Measurements from ENCODE around the gene CACNB4.

The CACNB4 gene

GRCh38 chr2:151914989-151915628 lies 183.7 kb downstream of the CACNB4 start:
- DNase-seq (ENCODE audit: low read depth) = no peak
- no peak overlapping the region for H3K4me3 ChIP-seq (ENCODE audit: low read length)
- TF ChIP-seq CTCF (conservative IDR thresholded peaks at IDR 0.05; ENCODE audit: low read length) = no peak

GRCh38 chr2:151908204-151908882 lies 190.5 kb downstream of the CACNB4 start:
- no peak for DNase-seq (ENCODE audit: low read depth)
- no peak overlapping the region for H3K4me3 ChIP-seq (ENCODE audit: low read length)
- TF ChIP-seq CTCF (conservative IDR thresholded peaks at IDR 0.05; ENCODE audit: low read length) = no peak

GRCh38 chr2:151907286-151908203 lies 191.3 kb downstream of the CACNB4 start:
- DNase-seq (ENCODE audit: low read depth) = no peak
- TF ChIP-seq CTCF (conservative IDR thresholded peaks at IDR 0.05; ENCODE audit: low read length) = no peak
- no peak overlapping the region for H3K4me3 ChIP-seq (ENCODE audit: low read length)

- no peak for DNase-seq (ENCODE audit: low read depth)
- no peak overlapping the region for H3K4me3 ChIP-seq (ENCODE audit: low read length)
- TF ChIP-seq CTCF (conservative IDR thresholded peaks at IDR 0.05; ENCODE audit: low read length) = no peak
Observed at GRCh38 chr2:151906633-151906998, 192.2 kb downstream of the CACNB4 start.

GRCh38 chr2:151905963-151906632 lies 192.7 kb downstream of the CACNB4 start:
- TF ChIP-seq CTCF (conservative IDR thresholded peaks at IDR 0.05; ENCODE audit: low read length) = no peak
- no peak overlapping the region for H3K4me3 ChIP-seq (ENCODE audit: low read length)
- DNase-seq (ENCODE audit: low read depth) = no peak

GRCh38 chr2:151904807-151905206 lies 194.0 kb downstream of the CACNB4 start:
- H3K4me3 ChIP-seq (ENCODE audit: low read length) = no peak overlapping the region
- no peak for TF ChIP-seq CTCF (conservative IDR thresholded peaks at IDR 0.05; ENCODE audit: low read length)
- DNase-seq (ENCODE audit: low read depth) = no peak

All from AG10803 (cell line).